Endothelial cell of umbilical vein (primary cell): ENCODE results near the gene CCDC102B. TPM values are rescaled to one million over a fixed set of nuclear protein-coding genes. Genes with fewer than 3 reads are reported as not detected.
A peak's percentile ranks its signal among the peaks of the same experiment; 100 is the strongest.

Experiments used
- BruUV-seq: library from RNA; stranded (reverse); fragments of 400-500 nt; replicated peaks from 2 replicates; lab custom pipeline; 2021; lab: Mats Ljungman, UMichigan
- CTCF ChIA-PET: fragments of 300-600, 350-600 bp; sonication (Branson Sonifier 250); formaldehyde crosslinking; loops from one replicate; lab custom pipeline; 2021; ENCODE audit warnings: antibody characterized with exemption, inconsistent platforms; lab: Charles Lee
- POLR2A ChIA-PET: fragments of 300-600, 350-600 bp; sonication (Branson Sonifier 250); formaldehyde crosslinking; loops from one replicate; lab custom pipeline; 2021; ENCODE audit warnings: antibody characterized with exemption, inconsistent platforms; lab: Charles Lee
- DNase-seq: peaks from one replicate; pipeline ENCODE4 v3.0.0-alpha.2; 2011; ENCODE audit warnings: low read depth, low spot score
- FAIRE-seq: peaks from 2 replicates; lab custom pipeline; 2011; peaks lifted over from hg19 to GRCh38; lab: Jason Lieb, UNC
- H2AFZ ChIP-seq: 2 replicates; pipeline ENCODE4 v1.6.0; 2012; ENCODE audit warnings: low read depth, low read length, control low read depth, inconsistent platforms
- H3K27ac ChIP-seq: 2 replicates; pipeline ENCODE4 v1.5.1; 2011; ENCODE audit warnings: low read depth, mild to moderate bottlenecking, control low read depth, low read length, moderate library complexity; ENCODE audit not compliant: insufficient read depth
- H3K27me3 ChIP-seq, 2 experiments: 2 replicates each; pipeline versions ENCODE4 v1.6.0 to v1.6.1; 2011; ENCODE audit warnings: low read length in 2 of 2, mixed read lengths in 1 of 2; ENCODE audit not compliant: control insufficient read depth in 2 of 2, insufficient read depth in 2 of 2
- H3K36me3 ChIP-seq, 2 experiments: 2 replicates in 1 of 2; 3 replicates in 1 of 2; pipeline ENCODE4 v1.5.1; 2011; ENCODE audit warnings: low read length in 2 of 2, mild to moderate bottlenecking in 1 of 2, moderate library complexity in 1 of 2; ENCODE audit not compliant: control insufficient read depth in 2 of 2, insufficient read depth in 2 of 2; ENCODE audit errors: extremely low read depth in 1 of 2
- H3K4me1 ChIP-seq: 3 replicates; pipeline ENCODE4 v1.5.1; 2011; ENCODE audit warnings: mild to moderate bottlenecking, low read length; ENCODE audit not compliant: control insufficient read depth, insufficient read depth; ENCODE audit errors: extremely low read depth
- H3K4me2 ChIP-seq: 2 replicates; pipeline ENCODE4 v1.6.1; 2011; ENCODE audit warnings: low read length, control low read depth, mixed read lengths; ENCODE audit not compliant: insufficient read depth
- H3K4me3 ChIP-seq, 3 experiments: fragments of 200-600 bp in 1 of 3; sonication (generic), shearing (Covaris generic) in 1 of 3; replicated peaks in 1 of 3; 2 replicates each; pipeline ENCODE4 v1.5.1; 2011 to 2016; ENCODE audit warnings: control low read depth in 3 of 3, low read length in 3 of 3, mild to moderate bottlenecking in 2 of 3, inconsistent platforms in 1 of 3, low read depth in 1 of 3, moderate library complexity in 1 of 3; ENCODE audit not compliant: insufficient read depth in 1 of 3
- H3K79me2 ChIP-seq: 2 replicates; pipeline ENCODE4 v1.6.0; 2012; ENCODE audit warnings: low read length, inconsistent platforms; ENCODE audit not compliant: control insufficient read depth, insufficient read depth
- H3K9ac ChIP-seq: replicated peaks from 2 replicates; pipeline ENCODE3; 2011; ENCODE audit warnings: low read length, control low read depth; ENCODE audit not compliant: insufficient read depth; ENCODE audit errors: extremely low read depth
- H3K9me1 ChIP-seq: replicated peaks from 3 replicates; pipeline ENCODE4 v1.6.0; 2011; ENCODE audit warnings: mild to moderate bottlenecking, low read length; ENCODE audit not compliant: control insufficient read depth, insufficient read depth; ENCODE audit errors: extremely low read depth
- H3K9me3 ChIP-seq: replicated peaks from 2 replicates; pipeline ENCODE4 v1.5.1; 2012; ENCODE audit warnings: low read length, inconsistent platforms; ENCODE audit not compliant: control insufficient read depth, insufficient read depth
- H4K20me1 ChIP-seq: replicated peaks from 2 replicates; pipeline ENCODE3; 2011; ENCODE audit warnings: mild to moderate bottlenecking, low read length; ENCODE audit not compliant: control insufficient read depth, insufficient read depth; ENCODE audit errors: extremely low read depth
- EZH2 ChIP-seq: IDR thresholded peaks from 2 replicates; pipeline ENCODE4 v1.6.1; 2012; ENCODE audit warnings: borderline replicate concordance, low read depth, mild to moderate bottlenecking, moderate library complexity, low read length, inconsistent platforms; ENCODE audit not compliant: severe bottlenecking
- FOS ChIP-seq: IDR thresholded peaks from 2 replicates; pipeline ENCODE4 v1.6.1; 2011; ENCODE audit warnings: mild to moderate bottlenecking, low read length, moderate library complexity, borderline replicate concordance; ENCODE audit not compliant: insufficient read depth
- GATA2 ChIP-seq: IDR thresholded peaks from 2 replicates; pipeline ENCODE4 v1.7.0; 2011; ENCODE audit warnings: low read depth, mild to moderate bottlenecking, moderate library complexity, mixed read lengths, low read length; ENCODE audit not compliant: insufficient read length, insufficient read depth
- JUN ChIP-seq: IDR thresholded peaks from 2 replicates; pipeline ENCODE4 v1.6.1; 2011; ENCODE audit warnings: borderline replicate concordance, low read depth; ENCODE audit not compliant: insufficient read length, insufficient read depth
- MYC ChIP-seq: IDR thresholded peaks from one replicate; pipeline ENCODE4 v1.6.1; 2011; ENCODE audit warnings: mild to moderate bottlenecking, low read depth, low read length
- POLR2A ChIP-seq: IDR thresholded peaks from 2 replicates; pipeline ENCODE4 v1.6.1; 2012; ENCODE audit warnings: low read depth, mild to moderate bottlenecking, control low read depth, low read length
- POLR2AphosphoS5 ChIP-seq: IDR thresholded peaks from 2 replicates; pipeline ENCODE4 v1.6.1; 2012; ENCODE audit warnings: low read depth, mild to moderate bottlenecking, control low read depth, low read length, moderate library complexity; ENCODE audit not compliant: insufficient read depth
- dilution Hi-C: fragments of 300-500 bp; cut with MboI; formaldehyde crosslinking; loops from one replicate; pipeline ENCODE4 v1.15.0; 2019; ENCODE audit warnings: low sequenced_read_pairs; ENCODE audit not compliant: extremely low pct_ligation_motif_present
- intact Hi-C: fragments of 100-400 bp; cut with micrococcal nuclease; formaldehyde crosslinking; loops from one replicate; pipeline ENCODE4 v1.10.0; 2022
- polyA plus RNA-seq, 4 experiments: library from polyadenylated mRNA; depleted of rRNA in 3 of 4; stranded (reverse) in 3 of 4; unstranded in 1 of 4; fragments of >200 nt; gene quantifications; 2 replicates each; pipeline versions ENCODE4 v1.2.1 to v1.2.3, GENCODE V29; 2011 to 2012; ENCODE audit warnings: missing spikeins in 1 of 4
- total RNA-seq: library from RNA; stranded (reverse); gene quantifications from 2 replicates; pipeline ENCODE4 v1.2.3, GENCODE V29; 2021
- TF ChIP-seq, protein P1 (sequence below): IDR thresholded peaks from 2 replicates; pipeline ENCODE4 v1.6.1; 2011; ENCODE audit not compliant: insufficient read depth, insufficient read length
- TF ChIP-seq, protein P2 (sequence below), 2 donors: IDR thresholded peaks; 1 replicate in 1 of 2; 2 replicates in 1 of 2; pipeline ENCODE4 v1.5.1; 2011; ENCODE audit warnings: low read length in 2 of 2, mild to moderate bottlenecking in 2 of 2, moderate library complexity in 2 of 2, control low read depth in 1 of 2, inconsistent platforms in 1 of 2, low read depth in 1 of 2; ENCODE audit not compliant: insufficient read depth in 1 of 2; ENCODE audit errors: extremely low read depth in 1 of 2

CCDC102B gene
- total and polyA plus RNA-seq, 2 donors (not counting 3 experiments of a cell fraction or from before 2014, with no cell fraction given), result 0.21 to 0.62 TPM

DNA sequence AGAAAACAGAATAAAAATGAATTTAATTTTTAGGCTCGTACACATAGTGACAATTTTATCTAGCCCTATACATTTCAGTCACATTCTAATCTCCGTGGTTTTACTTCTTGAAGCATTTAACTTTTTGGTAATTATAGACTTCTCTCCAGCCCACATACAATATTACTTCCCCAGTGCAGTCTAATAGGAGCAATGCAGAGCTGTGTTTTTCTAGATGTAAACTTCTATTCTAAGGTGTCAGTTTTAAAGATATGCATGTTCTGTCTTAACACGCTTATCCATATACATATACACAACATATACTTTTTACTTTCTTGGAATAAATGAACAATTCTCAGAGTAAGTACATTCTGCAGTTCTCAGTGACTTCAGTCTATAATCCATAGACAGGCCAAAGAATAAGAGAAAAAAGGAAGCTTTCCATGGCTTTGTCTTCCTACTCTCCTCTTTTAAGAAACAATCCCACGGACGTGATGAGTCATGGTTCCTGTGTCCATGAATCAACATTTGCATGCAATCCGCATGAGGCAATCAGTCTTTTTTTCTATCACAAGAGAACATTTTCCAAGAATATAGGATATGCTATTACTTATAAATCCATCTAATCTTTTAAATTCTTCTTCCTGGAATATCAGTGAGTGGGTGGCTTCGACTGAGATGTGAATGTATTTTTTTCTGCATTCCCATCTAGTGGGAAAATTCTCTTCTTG lies 42.8 kb downstream of the CCDC102B start:
- Histone ChIP-seq H3K4me3 (no peak overlapping the region), H3K4me1 (peaks cover 14% of the 10 kb centered on the region), H3K4me2 (peak overlapping the region; percentile 45), H2AFZ (peak overlapping the region; percentile 6), H3K9me3 (no peaks in the 10 kb centered on the region), H4K20me1 (no peaks in the 10 kb centered on the region), H3K27ac (peak overlapping the region; percentile 69), H3K9ac (peak overlapping the region; percentile 27), H3K36me3 (no peaks in the 10 kb centered on the region), H3K27me3 (no peaks in the 10 kb centered on the region), H3K79me2 (no peaks in the 10 kb centered on the region), H3K9me1 (no peaks in the 10 kb centered on the region)
- CTCF ChIA-PET, result interaction anchor here (0.6 to 1.3 kb wide), 9 partner anchors 10 to 1302 kb away, joined by 3 to 4 read pairs (median 3); no protein-coding TSS in a partner anchor
- dilution Hi-C loops (no loop called here), intact Hi-C loops (loop anchor here (5.0 kb wide), 1 partner anchor 1623 kb away; no protein-coding TSS in a partner anchor)
- peak; percentile 75 for FAIRE-seq
- DNase-seq, result peak; percentile 95
- no TSS peak for BruUV-seq
- POLR2A ChIA-PET, result no interaction called here
- TF ChIP-seq MYC (no peak), JUN (peak; percentile 100), EZH2 (no peak), POLR2AphosphoS5 (peak; percentile 47), POLR2A (no peak), FOS (peak; percentile 95), GATA2 (no peak)
- TF ChIP-seq, protein P1, sequence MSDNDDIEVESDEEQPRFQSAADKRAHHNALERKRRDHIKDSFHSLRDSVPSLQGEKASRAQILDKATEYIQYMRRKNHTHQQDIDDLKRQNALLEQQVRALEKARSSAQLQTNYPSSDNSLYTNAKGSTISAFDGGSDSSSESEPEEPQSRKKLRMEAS, result no peak
- TF ChIP-seq, protein P2, sequence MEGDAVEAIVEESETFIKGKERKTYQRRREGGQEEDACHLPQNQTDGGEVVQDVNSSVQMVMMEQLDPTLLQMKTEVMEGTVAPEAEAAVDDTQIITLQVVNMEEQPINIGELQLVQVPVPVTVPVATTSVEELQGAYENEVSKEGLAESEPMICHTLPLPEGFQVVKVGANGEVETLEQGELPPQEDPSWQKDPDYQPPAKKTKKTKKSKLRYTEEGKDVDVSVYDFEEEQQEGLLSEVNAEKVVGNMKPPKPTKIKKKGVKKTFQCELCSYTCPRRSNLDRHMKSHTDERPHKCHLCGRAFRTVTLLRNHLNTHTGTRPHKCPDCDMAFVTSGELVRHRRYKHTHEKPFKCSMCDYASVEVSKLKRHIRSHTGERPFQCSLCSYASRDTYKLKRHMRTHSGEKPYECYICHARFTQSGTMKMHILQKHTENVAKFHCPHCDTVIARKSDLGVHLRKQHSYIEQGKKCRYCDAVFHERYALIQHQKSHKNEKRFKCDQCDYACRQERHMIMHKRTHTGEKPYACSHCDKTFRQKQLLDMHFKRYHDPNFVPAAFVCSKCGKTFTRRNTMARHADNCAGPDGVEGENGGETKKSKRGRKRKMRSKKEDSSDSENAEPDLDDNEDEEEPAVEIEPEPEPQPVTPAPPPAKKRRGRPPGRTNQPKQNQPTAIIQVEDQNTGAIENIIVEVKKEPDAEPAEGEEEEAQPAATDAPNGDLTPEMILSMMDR (IDR thresholded peaks at IDR 0.05; ENCODE audit: extremely low read depth in 1 of 2, insufficient read depth in 1 of 2, low read depth in 1 of 2, low read length in 2 of 2), result no peak
